Mucosa of stomach (tissue), 1 donor: ENCODE results near the gene DEFB132.

Source experiments
- H3K27me3 ChIP-seq: one replicate; pipeline ENCODE4 v1.7.0; 2013; ENCODE audit warnings: mild to moderate bottlenecking, low read length; ENCODE audit not compliant: control insufficient read depth, insufficient read depth
- H3K36me3 ChIP-seq: one replicate; pipeline ENCODE4 v1.7.0; 2013; ENCODE audit warnings: low read length; ENCODE audit not compliant: control insufficient read depth, insufficient read depth
- H3K4me1 ChIP-seq: one replicate; pipeline ENCODE4 v1.7.0; 2013; ENCODE audit warnings: mild to moderate bottlenecking, low read length; ENCODE audit not compliant: control insufficient read depth, insufficient read depth
- H3K4me3 ChIP-seq: one replicate; pipeline ENCODE4 v1.7.0; 2013; ENCODE audit warnings: low read length
- H3K9ac ChIP-seq: one replicate; pipeline ENCODE4 v1.7.0; 2013; ENCODE audit warnings: mild to moderate bottlenecking, low read length, moderate library complexity
- H3K9me3 ChIP-seq: one replicate; pipeline ENCODE4 v1.7.0; 2013; ENCODE audit warnings: mild to moderate bottlenecking, low read length, moderate library complexity; ENCODE audit not compliant: control insufficient read depth
- donor health status: Pancreatic carcinoma.

The DEFB132 gene

GRCh38 chr20:288956-289692 is 31.6 kb downstream of the DEFB132 start:
- no peaks in the 10 kb centered on the region for H3K36me3 ChIP-seq
- no peaks in the 10 kb centered on the region for H3K27me3 ChIP-seq
- H3K4me3 ChIP-seq: no peak overlapping the region
- H3K9ac ChIP-seq: no peak overlapping the region
- peaks cover 12% of the 10 kb centered on the region for H3K4me1 ChIP-seq
- no peaks in the 10 kb centered on the region for H3K9me3 ChIP-seq

- Histone ChIP-seq H3K36me3 (no peaks in the 10 kb centered on the region), H3K9me3 (no peaks in the 10 kb centered on the region), H3K4me1 (peaks cover 12% of the 10 kb centered on the region), H3K4me3 (peak overlapping the region; percentile 71), H3K9ac (peak overlapping the region; percentile 86), H3K27me3 (no peaks in the 10 kb centered on the region)
These were observed 32.2 kb downstream of the DEFB132 start for GRCh38 chr20:289693-290083.

DNA sequence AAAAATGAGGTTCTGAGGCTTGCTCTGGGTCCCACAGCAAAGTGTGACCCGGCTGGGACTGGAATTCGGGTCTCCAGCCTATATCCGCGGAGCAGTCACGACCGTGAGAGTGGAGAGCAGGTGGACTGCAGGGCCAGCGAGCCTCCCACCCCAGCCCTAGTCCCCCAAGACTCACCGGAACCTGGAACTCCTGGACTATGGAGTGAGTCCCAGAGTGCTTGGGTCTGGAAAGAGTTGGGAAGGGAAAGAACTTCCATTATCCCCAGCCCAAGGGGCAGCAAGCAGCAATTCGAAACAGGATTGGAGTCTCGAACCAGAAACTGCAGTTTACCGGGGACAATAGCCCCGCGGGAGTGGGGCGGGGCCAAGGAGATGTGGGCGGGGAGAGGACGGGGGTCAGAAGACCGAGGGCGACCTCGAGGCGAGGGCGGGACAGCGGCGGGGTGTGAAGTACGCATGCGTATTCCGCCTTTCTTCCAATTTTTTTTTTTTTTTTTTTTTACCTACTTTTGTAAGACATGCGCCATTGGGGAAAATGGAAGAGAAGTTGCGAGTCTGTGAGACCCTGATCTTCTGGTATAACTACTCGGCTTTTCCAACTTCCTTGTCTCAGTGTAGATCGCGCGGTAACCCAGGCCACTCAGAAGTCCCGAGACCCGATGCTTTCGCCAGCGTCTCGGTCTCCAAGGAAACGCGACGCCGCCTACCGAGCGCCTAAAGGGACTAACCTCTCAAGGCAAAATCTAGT is 32.7 kb downstream of the DEFB132 start, which contains the start of gene C20orf96:
Gene C20orf96, minus strand, starts transcription at position 667 of the 748 bp plus-strand sequence. Its CDS starts 140 bp downstream, at position 527.
- peak within 1 kb of the TSS; percentile 71 for H3K4me3 ChIP-seq
- peak within 1 kb of the TSS; percentile 86 for H3K9ac ChIP-seq
- H3K9me3 ChIP-seq: no peaks in the 10 kb centered on the region
- H3K36me3 ChIP-seq: no peaks in the 10 kb centered on the region
- H3K27me3 ChIP-seq: no peaks in the 10 kb centered on the region
- H3K4me1 ChIP-seq: peaks cover 12% of the 10 kb centered on the region

DNA sequence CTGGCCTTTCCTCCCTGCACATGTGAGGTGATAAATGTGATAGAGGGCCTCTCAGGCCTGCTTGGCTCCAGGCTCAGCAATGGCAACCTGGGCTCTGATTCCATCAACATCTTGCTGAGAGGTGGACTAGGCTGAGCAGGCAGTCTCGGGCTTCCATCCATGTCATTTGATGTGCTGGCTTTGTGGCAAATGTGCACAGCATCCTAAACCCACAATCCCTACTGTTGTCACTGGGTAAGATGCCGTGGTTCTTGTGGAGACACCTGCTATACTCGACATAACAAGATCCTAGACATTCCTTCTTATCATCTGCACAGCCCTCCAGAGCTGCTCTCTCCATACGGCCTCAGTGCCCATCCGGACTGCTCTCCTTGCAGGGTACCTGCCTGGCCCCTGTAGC is 37.1 kb downstream of the DEFB132 start:
- H3K4me1 ChIP-seq: peaks cover 14% of the 10 kb centered on the region
- H3K4me3 ChIP-seq: no peak overlapping the region
- H3K36me3 ChIP-seq: no peaks in the 10 kb centered on the region
- no peaks in the 10 kb centered on the region for H3K27me3 ChIP-seq
- no peak overlapping the region for H3K9ac ChIP-seq
- no peaks in the 10 kb centered on the region for H3K9me3 ChIP-seq

DNA sequence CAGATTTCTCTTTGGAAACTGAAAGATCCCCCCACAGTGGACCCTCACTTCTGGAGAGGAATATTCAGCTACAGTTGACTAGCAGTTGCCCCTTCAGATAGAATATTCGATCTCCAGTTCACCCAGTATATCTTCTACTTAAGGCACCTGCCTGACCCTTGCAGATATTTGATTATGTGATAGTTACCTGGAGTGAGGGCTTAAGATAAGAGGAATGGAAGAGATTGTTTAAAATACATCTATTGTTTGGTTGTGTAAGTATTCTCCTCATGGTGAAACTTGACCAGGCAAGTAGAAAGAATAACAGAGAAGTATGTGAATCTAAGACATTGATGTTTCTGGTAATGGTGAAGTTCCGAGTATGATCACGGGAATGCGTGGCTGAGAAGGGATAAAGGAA is 38.3 kb downstream of the DEFB132 start:
- Histone ChIP-seq H3K27me3 (no peaks in the 10 kb centered on the region), H3K9ac (no peak overlapping the region), H3K4me3 (no peak overlapping the region), H3K36me3 (no peaks in the 10 kb centered on the region), H3K9me3 (no peaks in the 10 kb centered on the region), H3K4me1 (peaks cover 22% of the 10 kb centered on the region)

GRCh38 chr20:297098-297924 is 39.8 kb downstream of the DEFB132 start, which contains the start of gene ZCCHC3:
Gene ZCCHC3 (plus strand): TSS chr20:297570. CDS start chr20:297587, 17 bp downstream.
- no peaks in the 10 kb centered on the region for H3K36me3 ChIP-seq
- H3K4me3 ChIP-seq: peak within 1 kb of the TSS; percentile 93
- H3K9ac ChIP-seq: peak within 1 kb of the TSS; percentile 97
- no peaks in the 10 kb centered on the region for H3K27me3 ChIP-seq
- peaks cover 24% of the 10 kb centered on the region for H3K4me1 ChIP-seq
- no peaks in the 10 kb centered on the region for H3K9me3 ChIP-seq

DNA sequence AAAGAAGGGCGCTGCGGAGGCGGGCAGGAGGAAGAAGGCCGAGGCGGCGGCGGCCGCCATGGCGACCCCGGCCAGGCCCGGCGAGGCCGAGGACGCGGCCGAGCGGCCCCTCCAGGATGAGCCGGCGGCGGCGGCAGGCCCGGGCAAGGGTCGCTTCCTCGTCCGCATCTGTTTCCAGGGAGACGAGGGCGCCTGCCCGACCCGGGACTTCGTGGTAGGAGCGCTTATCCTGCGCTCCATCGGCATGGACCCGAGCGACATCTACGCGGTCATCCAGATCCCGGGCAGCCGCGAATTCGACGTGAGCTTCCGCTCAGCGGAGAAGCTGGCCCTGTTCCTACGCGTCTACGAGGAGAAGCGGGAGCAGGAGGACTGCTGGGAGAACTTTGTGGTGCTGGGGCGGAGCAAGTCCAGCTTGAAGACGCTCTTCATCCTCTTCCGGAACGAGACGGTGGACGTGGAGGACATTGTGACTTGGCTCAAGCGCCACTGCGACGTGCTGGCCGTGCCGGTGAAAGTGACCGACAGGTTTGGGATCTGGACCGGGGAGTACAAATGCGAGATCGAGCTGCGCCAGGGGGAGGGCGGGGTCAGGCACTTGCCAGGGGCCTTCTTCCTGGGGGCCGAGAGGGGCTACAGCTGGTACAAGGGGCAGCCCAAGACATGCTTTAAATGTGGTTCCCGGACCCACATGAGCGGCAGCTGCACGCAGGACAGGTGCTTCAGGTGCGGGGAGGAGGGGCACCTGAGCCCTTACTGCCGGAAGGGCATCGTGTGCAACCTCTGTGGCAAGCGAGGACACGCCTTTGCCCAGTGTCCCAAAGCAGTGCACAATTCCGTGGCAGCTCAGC is 40.6 kb downstream of the DEFB132 start:
- Histone ChIP-seq H3K9me3 (no peaks in the 10 kb centered on the region), H3K9ac (peak overlapping the region; percentile 97), H3K4me3 (peak overlapping the region; percentile 93), H3K4me1 (peaks cover 24% of the 10 kb centered on the region), H3K36me3 (no peaks in the 10 kb centered on the region), H3K27me3 (no peaks in the 10 kb centered on the region)

DNA sequence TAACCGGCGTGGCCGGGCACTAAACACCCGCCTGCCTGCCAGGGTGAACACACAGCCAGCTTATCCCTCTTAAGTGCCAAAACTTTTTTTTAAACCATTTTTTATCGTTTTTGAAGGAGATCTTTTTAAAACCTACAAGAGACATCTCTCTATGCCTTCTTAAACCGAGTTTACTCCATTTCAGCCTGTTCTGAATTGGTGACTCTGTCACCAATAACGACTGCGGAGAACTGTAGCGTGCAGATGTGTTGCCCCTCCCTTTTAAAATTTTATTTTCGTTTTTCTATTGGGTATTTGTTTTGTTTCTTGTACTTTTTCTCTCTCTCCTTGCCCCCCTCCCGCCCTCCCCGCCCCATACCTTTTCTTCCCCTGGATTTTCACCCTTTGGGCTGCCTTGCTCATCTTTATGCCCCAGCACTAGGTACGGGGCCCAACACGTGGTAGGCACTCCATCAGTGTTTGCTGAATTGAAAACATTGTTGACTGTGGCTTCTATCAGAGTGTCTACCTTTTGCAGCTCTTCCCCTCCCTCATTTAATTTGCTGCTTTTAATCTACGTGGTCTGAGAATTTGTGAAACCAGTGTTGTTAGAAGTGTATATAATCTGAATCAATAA is 41.4 kb downstream of the DEFB132 start:
- H3K4me3 ChIP-seq: peak overlapping the region; percentile 93
- H3K27me3 ChIP-seq: no peaks in the 10 kb centered on the region
- peak overlapping the region; percentile 97 for H3K9ac ChIP-seq
- peaks cover 24% of the 10 kb centered on the region for H3K4me1 ChIP-seq
- H3K9me3 ChIP-seq: no peaks in the 10 kb centered on the region
- H3K36me3 ChIP-seq: no peaks in the 10 kb centered on the region

- H3K36me3 ChIP-seq: no peaks in the 10 kb centered on the region
- peaks cover 24% of the 10 kb centered on the region for H3K4me1 ChIP-seq
- H3K9me3 ChIP-seq: no peaks in the 10 kb centered on the region
- H3K27me3 ChIP-seq: no peaks in the 10 kb centered on the region
- no peak overlapping the region for H3K4me3 ChIP-seq
- H3K9ac ChIP-seq: no peak overlapping the region
These were observed 42.9 kb downstream of the DEFB132 start for GRCh38 chr20:300345-300990.

GRCh38 chr20:301886-302848 is 44.6 kb downstream of the DEFB132 start:
- H3K4me3 ChIP-seq: no peak overlapping the region
- no peaks in the 10 kb centered on the region for H3K9me3 ChIP-seq
- H3K9ac ChIP-seq: no peak overlapping the region
- peaks cover 24% of the 10 kb centered on the region for H3K4me1 ChIP-seq
- H3K27me3 ChIP-seq: no peaks in the 10 kb centered on the region
- H3K36me3 ChIP-seq: no peaks in the 10 kb centered on the region
